NCI-H1105 treated with DMSO at 0.1 percent for 48 hours (cell line): Measurements from ENCODE around the gene PCED1B.

Source experiments
- DNase-seq: peaks from one replicate; lab custom pipeline; 2025; lab: John Stamatoyannopoulos, UW

Gene PCED1B

GRCh38 chr12:47122602-47123001 lies 43.2 kb downstream of the PCED1B start:
- no peak for DNase-seq

DNA sequence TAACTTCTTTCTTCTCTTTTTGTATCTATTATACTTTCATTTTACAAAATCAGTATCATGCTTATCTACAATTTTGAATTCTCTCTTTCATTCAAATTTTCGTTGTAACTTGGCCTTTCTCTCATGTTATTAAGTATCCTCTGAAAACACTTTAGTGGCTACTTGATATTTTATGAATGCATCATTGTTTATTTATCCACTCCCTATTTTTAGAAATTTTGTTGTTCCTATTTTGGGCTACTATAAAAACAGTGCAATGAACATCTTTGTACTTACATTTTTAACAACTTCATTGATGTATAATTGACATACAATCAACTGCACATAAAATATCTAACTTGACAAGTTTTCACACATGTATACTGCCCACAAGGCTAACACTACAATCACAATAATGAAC lies 44.3 kb downstream of the PCED1B start:
- DNase-seq = no peak

- DNase-seq = no peak
Measured at GRCh38 chr12:47124451-47124850, 45.0 kb downstream of the PCED1B start.

- no peak for DNase-seq
Measured at GRCh38 chr12:47126246-47126645, 46.8 kb downstream of the PCED1B start.

DNA sequence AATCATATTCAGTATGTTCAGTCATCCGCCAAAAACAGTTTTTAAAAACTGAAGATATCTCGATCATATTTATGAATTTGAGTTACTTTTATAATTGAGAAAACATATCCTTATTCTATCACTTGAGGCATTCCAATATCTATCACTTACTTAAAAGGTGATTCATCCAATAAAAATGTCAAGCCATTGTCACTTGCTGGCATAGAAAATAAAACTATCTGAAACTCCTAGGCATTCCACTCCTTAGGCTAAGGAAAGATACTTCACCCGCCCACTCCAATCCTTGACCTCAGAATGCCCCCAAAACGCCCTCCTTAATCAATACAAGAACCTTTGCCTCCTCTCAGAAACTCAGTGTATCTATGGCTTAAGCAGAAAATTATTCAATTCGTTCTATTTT lies 51.6 kb downstream of the PCED1B start:
- DNase-seq = no peak

DNA sequence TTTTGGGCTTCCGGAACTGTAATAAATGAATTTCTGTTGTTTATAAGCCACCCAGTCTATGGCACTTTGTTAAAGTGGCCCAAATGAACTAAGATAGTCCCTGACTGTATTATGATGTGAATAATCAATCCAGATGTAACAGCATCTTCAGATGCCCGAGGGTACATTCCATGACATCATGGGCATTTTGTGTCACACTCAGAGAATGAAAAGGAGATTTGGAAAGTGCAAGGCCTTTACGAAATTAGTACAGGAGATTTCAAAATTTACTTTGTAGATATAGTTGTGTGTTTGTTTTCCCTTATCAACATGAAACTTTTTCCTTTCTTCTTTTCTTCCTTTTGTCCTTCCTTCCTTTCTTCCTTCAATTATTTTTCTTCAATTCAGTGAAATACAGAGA lies 54.6 kb downstream of the PCED1B start:
- no peak for DNase-seq

- no peak for DNase-seq
Measured at GRCh38 chr12:47135578-47135977, 56.2 kb downstream of the PCED1B start.

- DNase-seq = no peak
Measured at GRCh38 chr12:47139000-47139681, 59.7 kb downstream of the PCED1B start.

- no peak for DNase-seq
Measured at GRCh38 chr12:47141459-47141858, 62.0 kb downstream of the PCED1B start.

GRCh38 chr12:47144769-47145168 lies 65.3 kb downstream of the PCED1B start:
- no peak for DNase-seq

GRCh38 chr12:47145188-47145587 lies 65.8 kb downstream of the PCED1B start:
- DNase-seq = no peak

- DNase-seq = no peak
Measured at GRCh38 chr12:47147739-47148138, 68.3 kb downstream of the PCED1B start.

GRCh38 chr12:47149146-47149545 lies 69.7 kb downstream of the PCED1B start:
- no peak for DNase-seq

DNA sequence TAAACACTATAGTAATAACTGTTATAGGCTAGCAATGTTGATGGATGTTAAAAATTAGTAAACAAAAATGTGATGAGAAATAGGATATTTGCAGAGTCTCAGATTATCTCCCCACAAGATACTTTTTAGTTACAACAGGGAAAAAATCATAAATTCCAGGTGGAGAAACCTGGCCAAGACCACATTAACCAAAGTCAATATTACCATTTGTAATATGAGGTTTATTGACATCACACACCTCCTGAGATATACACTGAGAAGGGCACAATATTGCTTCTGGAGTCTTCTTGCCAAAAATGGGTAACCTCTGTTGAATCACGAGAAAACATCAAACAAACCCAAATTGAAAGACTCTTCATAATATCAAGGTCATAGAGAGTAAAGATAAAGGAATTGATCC lies 72.7 kb downstream of the PCED1B start:
- no peak for DNase-seq

- peak; percentile 46 for DNase-seq
Measured at GRCh38 chr12:47155457-47156166, 76.2 kb downstream of the PCED1B start.

DNA sequence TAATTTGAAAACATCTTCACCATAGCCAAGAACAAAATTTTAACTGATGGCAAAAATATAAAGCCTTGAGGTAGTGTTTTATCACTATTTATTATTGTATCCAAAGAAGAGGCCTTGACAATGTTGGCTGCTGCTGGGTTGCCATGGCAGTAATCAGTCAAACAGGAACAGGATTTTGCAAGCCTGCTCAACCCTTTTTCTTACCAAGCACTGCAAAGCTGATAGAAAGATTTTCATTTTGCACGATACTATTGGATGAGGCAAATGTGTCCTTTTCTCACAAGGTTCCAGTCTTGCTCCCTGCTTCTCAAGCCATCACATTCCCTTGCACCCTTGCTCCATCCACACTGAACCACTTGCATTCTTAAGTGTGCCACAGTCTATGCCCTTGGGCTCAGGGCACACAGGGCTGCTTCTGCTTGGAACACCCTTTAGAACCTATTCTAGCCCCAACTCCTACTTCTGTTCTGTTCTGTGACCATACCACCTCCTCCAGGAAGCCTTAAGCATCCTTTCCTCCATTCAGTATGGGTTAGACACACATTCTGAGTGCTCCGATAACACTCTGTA lies 76.8 kb downstream of the PCED1B start:
- DNase-seq = peak; percentile 39

DNA sequence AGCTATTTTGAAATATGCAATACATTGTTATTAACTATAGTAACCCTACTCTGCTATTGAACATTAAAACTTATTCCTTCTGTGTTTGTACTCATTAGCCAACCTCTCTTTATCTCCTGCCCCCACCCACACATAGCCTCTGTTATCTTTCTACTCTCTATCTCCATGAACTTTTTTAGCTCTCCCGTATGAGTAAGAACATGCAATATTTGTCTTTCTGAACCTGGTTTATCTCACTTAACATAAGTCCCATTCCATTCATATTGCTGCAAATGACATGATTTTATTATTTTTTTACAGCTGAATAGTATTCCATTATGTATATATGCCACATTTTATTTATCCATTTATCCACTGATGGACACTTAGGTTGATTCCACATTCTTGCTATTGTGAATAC lies 79.4 kb downstream of the PCED1B start:
- DNase-seq = no peak

DNA sequence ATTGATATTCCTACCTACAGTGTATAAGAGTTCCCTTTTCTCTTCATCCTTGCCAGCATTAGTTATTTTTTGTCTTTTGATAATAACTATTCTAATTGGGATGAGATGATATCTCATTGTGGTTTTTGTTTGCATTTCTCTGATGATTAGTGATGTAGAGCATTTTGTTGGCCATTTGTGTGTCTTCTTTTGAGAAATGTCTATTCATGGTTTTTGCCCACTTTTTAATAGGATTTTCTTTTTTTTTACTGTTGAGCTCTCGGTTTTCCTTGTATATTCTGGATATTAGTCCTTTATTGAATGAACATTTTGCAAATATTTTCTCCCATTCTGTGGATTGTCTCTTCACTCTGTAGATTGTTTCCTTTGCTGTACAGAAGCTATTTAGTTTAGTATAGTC lies 79.9 kb downstream of the PCED1B start:
- no peak for DNase-seq

- DNase-seq = no peak
Measured at GRCh38 chr12:47160316-47161244, 81.2 kb downstream of the PCED1B start.

GRCh38 chr12:47164116-47164515 lies 84.7 kb downstream of the PCED1B start:
- no peak for DNase-seq

DNA sequence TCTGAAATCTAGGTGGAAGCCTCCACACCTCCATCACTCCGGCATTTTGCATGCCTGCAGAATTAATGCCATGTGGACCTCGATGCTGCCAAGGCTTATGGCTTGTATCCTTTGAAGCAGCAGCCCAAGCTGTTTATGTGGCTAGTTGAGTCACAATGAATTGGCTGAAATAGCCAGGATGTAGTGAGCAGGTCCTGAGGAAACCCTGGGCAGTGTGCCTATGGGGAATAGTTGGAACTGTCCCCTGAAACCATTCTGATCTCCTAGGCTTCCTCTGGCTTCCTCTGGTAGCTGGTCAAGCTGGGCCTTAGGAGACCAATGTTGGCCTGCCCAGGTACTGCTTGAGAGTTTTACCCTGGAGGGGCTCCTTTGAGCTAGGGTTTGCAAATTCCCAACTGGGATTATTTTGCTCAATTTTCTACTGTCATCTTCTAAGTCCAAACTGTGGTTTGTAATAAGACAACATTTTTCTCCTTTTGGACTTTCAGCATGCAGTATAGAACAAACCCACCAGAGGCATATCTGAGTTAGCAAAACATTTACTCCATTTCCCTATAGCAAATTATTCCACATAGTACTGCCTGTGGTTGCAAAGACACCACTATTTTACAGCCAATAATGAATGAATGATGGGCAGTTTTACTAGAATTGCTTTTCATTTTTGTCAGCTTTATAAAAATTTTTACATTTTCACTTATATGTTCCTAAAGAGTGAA lies 85.5 kb downstream of the PCED1B start:
- no peak for DNase-seq

DNA sequence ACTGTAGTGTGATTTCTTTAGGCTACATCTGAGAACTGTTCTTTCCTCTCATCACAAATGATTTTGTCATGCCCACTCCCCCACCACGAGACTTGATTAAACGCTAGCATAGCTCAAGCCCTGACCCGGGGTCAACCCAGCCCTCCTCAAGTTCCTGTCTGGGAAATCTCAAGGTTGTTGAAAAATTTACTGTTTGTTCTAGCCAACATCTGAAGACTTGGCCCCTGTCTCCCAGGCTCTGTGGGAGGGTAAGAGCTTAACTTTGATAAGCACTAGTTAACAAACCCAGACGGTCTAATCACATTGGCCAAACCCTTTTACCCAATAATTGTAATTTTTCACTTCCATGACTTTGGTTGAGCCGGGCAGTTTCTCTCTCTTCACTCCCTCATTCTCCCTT lies 86.5 kb downstream of the PCED1B start:
- no peak for DNase-seq
